Lower leg skin (tissue), 4 donors: ENCODE results near the gene ZC3HAV1. TPM values are rescaled to one million over a fixed set of nuclear protein-coding genes. Genes with fewer than 3 reads are reported as not detected.
"Not testable (repeated sequence)": the region's sequence is repeated elsewhere in the genome, so short reads cannot be mapped to it uniquely, and the experiment has no call there.

ENCODE experiments used
- DNase-seq, 2 donors: peaks; one replicate each; pipeline ENCODE4 v3.0.0-alpha.2; 2019; ENCODE audit warnings: low spot score in 2 of 2
- H3K4me3 ChIP-seq: fragments of 200-600 bp; sonication (generic); 2 replicates; pipeline ENCODE4 v1.5.1; 2017; ENCODE audit warnings: mild to moderate bottlenecking, low read depth; ENCODE audit not compliant: poor library complexity, severe bottlenecking
- CTCF ChIP-seq, 3 donors: fragments of 450-650 bp; IDR thresholded peaks; one replicate each; pipeline ENCODE4 v1.5.1; 2016; ENCODE audit warnings: antibody characterized with exemption in 3 of 3, mild to moderate bottlenecking in 3 of 3, moderate library complexity in 2 of 3
- POLR2A ChIP-seq, 2 donors: fragments of 450-650 bp; IDR thresholded peaks; one replicate each; pipeline ENCODE4 v1.6.1; 2016 to 2017; ENCODE audit warnings: antibody characterized with exemption in 2 of 2, mild to moderate bottlenecking in 1 of 2, moderate library complexity in 1 of 2
- WGBS, 2 donors: methylation state at CpG; one replicate each; pipeline ENCODE4 v1.1.5; 2018; 5-methylcytosine and 5-hydroxymethylcytosine counted together
- intact Hi-C: fragments of 100-400 bp; cut with DNase I; formaldehyde crosslinking; loops from one replicate; pipeline ENCODE4 v1.15.0; 2023; ENCODE audit warnings: low total_unique reads
- total RNA-seq, 4 donors: library from RNA; depleted of rRNA; stranded (reverse); fragments of >200 nt; gene quantifications; one replicate each; pipeline ENCODE4 v1.1.0, GENCODE V29; 2016

Gene ZC3HAV1
- total RNA-seq, 4 donors from 2014 or later = 15.4 to 25.8 (median 22.9) TPM

DNA sequence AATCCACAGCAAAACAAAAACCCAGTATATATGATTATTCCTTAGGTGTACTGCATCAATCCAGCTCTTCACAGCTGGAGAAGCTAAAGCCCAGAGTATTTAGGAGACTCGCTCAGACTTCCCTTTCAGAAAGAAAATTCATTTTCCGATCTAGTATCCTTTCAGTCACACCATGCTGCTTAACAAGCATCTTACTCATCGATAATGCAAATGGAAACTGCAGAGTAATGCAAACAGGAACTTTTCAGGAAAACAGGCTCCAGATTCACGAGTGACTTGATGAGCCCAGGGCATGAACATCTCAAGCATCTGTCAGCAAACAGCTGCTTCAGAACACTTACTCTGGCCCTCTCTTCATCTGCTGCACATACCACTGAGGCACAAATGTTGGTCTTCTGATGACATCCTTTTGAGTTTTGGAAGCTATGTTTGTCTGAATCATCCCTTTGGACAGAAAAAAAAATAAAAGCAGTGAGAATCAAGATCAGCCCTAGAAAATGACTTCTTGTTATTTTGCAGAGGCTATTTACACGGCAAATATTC is 48.8 kb downstream of the ZC3HAV1 start:
- no peak overlapping the region for H3K4me3 ChIP-seq
- TF ChIP-seq CTCF (IDR thresholded peaks at IDR 0.05) (no peak), POLR2A (IDR thresholded peaks at IDR 0.05) (no peak)
- WGBS, 2 donors = 73 to 79% methylated on average over 5 of the region's 5 CpGs
- intact Hi-C loops = no loop called here
- DNase-seq = no peak

DNA sequence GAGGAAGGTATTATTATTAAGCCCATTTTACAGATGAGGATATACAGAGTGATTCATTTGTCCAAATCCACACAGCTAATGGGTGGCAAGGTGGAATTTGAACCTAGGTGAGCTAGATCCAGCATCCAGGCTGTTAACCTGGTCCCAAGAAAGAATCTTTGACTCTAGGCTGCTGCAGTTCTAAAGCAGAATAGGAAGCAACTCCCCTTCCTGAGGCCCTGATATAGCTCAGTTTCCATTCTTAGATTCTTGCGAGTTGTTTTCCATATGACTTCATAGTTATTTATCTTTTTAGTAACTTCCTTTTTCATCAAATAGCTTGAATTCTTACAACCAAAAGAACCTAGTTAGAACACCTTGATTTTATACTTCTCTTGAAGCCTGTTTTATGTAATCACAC is 49.6 kb downstream of the ZC3HAV1 start:
- no peak overlapping the region for H3K4me3 ChIP-seq
- 70 to 71% methylated on average over 1 of the region's 1 CpG for WGBS, 2 donors
- intact Hi-C loops = no loop called here
- no peak for DNase-seq
- TF ChIP-seq CTCF (IDR thresholded peaks at IDR 0.05) (no peak), POLR2A (IDR thresholded peaks at IDR 0.05) (no peak)

DNA sequence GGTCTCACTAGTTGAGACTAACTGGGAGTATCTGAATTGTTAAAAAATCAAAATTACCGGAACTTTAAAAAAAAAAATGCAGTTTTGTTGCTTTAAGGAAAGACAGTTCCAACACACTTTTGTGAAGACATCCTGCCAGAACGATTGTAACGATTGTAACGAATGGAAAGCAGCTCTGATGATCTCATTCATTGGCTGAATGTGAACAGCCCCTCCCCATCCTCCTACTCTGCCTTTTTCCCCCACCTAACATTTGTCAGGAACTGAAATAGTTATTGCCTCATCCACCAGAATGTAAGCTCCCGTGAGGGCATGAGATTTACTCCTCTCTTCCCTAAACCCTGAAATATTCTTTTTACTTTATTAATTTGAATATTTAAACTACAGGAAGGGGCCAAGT is 50.6 kb downstream of the ZC3HAV1 start:
- intact Hi-C loops = no loop called here
- no peak overlapping the region for H3K4me3 ChIP-seq
- DNase-seq = no peak
- WGBS, 2 donors = 35 to 41% methylated on average over 5 of the region's 5 CpGs
- no peak for TF ChIP-seq POLR2A (IDR thresholded peaks at IDR 0.05)
- TF ChIP-seq CTCF (IDR thresholded peaks at IDR 0.05) = no peak

- no peak overlapping the region for H3K4me3 ChIP-seq
- DNase-seq = no peak
- intact Hi-C loops = no loop called here
- TF ChIP-seq CTCF (IDR thresholded peaks at IDR 0.05) (no peak), POLR2A (IDR thresholded peaks at IDR 0.05) (no peak)
- 91 to 100% methylated on average over 1 of the region's 1 CpG for WGBS, 2 donors
Observed at GRCh38 chr7:139055674-139056073, 53.8 kb downstream of the ZC3HAV1 start.

GRCh38 chr7:139054656-139055055 is 54.9 kb downstream of the ZC3HAV1 start:
- intact Hi-C loops, DNase-seq, H3K4me3 ChIP-seq: not testable (repeated sequence)
- 93 to 97% methylated on average over 14 of the region's 14 CpGs for WGBS, 2 donors

- no peak for DNase-seq
- WGBS, 2 donors = 37 to 42% methylated on average over 2 of the region's 2 CpGs
- TF ChIP-seq POLR2A (IDR thresholded peaks at IDR 0.05) (no peak), CTCF (IDR thresholded peaks at IDR 0.05) (no peak)
- intact Hi-C loops = no loop called here
- H3K4me3 ChIP-seq = no peak overlapping the region
Observed at GRCh38 chr7:139054101-139054500, 55.4 kb downstream of the ZC3HAV1 start.
